Peyer's patch (tissue), 4 donors: ENCODE results near the gene KIAA1614.

Experiments
- CTCF ChIP-seq, 6 experiments: fragments of 450-650 bp in 4 of 6; fragments of 200-600 bp in 2 of 6; sonication (generic) in 1 of 6; IDR thresholded peaks; one replicate each; pipeline ENCODE4 v1.5.1; 2017 to 2019; ENCODE audit warnings: antibody characterized with exemption in 6 of 6, mild to moderate bottlenecking in 3 of 6, moderate library complexity in 1 of 6
- POLR2A ChIP-seq, 2 donors: fragments of 450-650 bp; IDR thresholded peaks; one replicate each; pipeline ENCODE4 v1.5.1; 2017; ENCODE audit warnings: antibody characterized with exemption in 2 of 2, mild to moderate bottlenecking in 2 of 2, moderate library complexity in 2 of 2

GRCh38 chr1:180887841-180888240, 24.9 kb upstream of the KIAA1614 start:
- TF ChIP-seq POLR2A (IDR thresholded peaks at IDR 0.05) (no peak), CTCF (IDR thresholded peaks at IDR 0.05) (no peak)
